Karpas-422 (cell line): ENCODE data around the gene ADAM10. TPM values are rescaled to one million over a fixed set of nuclear protein-coding genes. Genes with fewer than 3 reads are reported as not detected.

Experiments used
- small RNA-seq: library from RNA; depleted of rRNA; stranded (forward); fragments of <200 nt; gene quantifications from one replicate; pipeline ENCODE3, GENCODE V24; 2014
- total RNA-seq: library from RNA; depleted of rRNA; stranded (reverse); fragments of >200 nt; shearing (Covaris generic); gene quantifications from 2 replicates; pipeline ENCODE4 v1.2.3, GENCODE V29; 2014; ENCODE audit warnings: low replicate concordance; rRNA removed

Gene ADAM10
- total RNA-seq, 1 experiment from 2014 or later = 122 TPM

Small RNAs within 50 kb of the gene (small RNA-seq; reads per million reads assigned to genes)
- not detected for gene AC091046.1
- not detected for gene RF00012

Other genes with a start within 250 kb of the ADAM10 start
- 10.9 and 11.4 TPM in 2 replicates for gene MINDY2, start 21.6 kb upstream of the ADAM10 start, total RNA-seq
- 119 and 153 TPM in 2 replicates for gene SLTM, start 184.0 kb upstream of the ADAM10 start, total RNA-seq
- gene RNF111, start 238.0 kb upstream of the ADAM10 start, total RNA-seq = 26.8 and 61.0 TPM in 2 replicates